ENCODE measurements around the gene PON2. TPM values are rescaled to one million over a fixed set of nuclear protein-coding genes. Genes with fewer than 3 reads are reported as not detected.

Gene PON2
- total RNA-seq, 2 experiments from 2014 or later: 3.5 to 4.5 TPM

DNA sequence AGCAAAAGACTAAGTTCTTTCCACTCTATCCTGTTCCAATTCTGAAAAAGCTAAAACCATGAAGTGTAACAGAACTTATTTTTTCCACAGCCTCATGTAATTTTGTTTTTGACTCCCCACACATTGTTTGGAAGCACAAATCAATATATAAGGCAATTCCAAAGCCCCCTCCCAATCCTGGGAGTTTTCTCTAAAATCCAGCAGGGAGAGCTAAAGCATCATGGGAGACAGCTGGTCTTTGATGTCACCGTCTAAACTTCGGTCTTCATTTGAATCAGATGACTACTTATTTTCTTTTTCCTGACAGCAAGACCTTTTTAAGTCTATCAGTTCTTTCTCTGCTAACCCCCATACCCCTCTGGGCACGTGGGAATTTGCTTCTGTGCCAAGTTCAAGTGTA lies 77.2 kb downstream of the PON2 start:
- H3K9me3 Mint-ChIP-seq: no peaks in the 10 kb centered on the region
- H3K27ac Mint-ChIP-seq: no peak overlapping the region
- DNase-seq: no peak
- H3K27me3 Mint-ChIP-seq: peaks cover 5% of the 10 kb centered on the region
- no peak overlapping the region for H3K4me3 Mint-ChIP-seq
- no peaks in the 10 kb centered on the region for H3K36me3 Mint-ChIP-seq
- H3K4me1 Mint-ChIP-seq: no peaks in the 10 kb centered on the region

Other genes starting within 250 kb of the PON2 start
- gene PON1, start 110.5 kb downstream of the PON2 start, total RNA-seq: not detected
- under 1 TPM in 1 of 2 experiments, not detected in 1; 0.32 TPM for gene PON3, start 38.7 kb downstream of the PON2 start, total RNA-seq
- gene ASB4, start 50.9 kb upstream of the PON2 start, total RNA-seq: not detected
- not detected for gene PDK4, start 161.5 kb upstream of the PON2 start, total RNA-seq

Measured in activated naive CD8-positive, alpha-beta T cell treated with anti-CD3 and anti-CD28 coated beads for 36 hours (primary cell).